ENCODE measurements around the gene DOCK9.
"Not testable (repeated sequence)": the region's sequence is repeated elsewhere in the genome, so short reads cannot be mapped to it uniquely, and the experiment has no call there.

The DOCK9 gene

DNA sequence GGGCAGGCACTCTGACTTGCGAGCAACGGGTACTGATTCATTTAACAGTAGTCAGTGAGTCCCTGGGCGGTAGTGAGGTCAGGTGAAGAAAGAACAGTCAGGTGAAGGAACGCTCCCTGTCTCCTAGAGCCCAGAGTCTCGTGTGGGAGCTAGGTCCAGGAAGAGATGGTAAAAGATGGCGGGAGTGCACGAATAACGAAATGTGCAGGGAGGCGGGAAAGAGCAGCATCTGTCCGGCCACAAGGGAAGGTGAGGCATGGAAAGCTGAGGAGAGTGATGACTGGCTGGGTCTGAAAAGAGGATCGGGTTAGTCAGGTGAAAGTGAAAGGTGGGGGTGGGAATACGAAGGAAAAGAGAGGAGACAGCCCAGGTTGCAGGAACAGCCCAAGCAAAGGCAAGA lies 161.5 kb downstream of the DOCK9 start:
- DNase-seq = no peak

DNA sequence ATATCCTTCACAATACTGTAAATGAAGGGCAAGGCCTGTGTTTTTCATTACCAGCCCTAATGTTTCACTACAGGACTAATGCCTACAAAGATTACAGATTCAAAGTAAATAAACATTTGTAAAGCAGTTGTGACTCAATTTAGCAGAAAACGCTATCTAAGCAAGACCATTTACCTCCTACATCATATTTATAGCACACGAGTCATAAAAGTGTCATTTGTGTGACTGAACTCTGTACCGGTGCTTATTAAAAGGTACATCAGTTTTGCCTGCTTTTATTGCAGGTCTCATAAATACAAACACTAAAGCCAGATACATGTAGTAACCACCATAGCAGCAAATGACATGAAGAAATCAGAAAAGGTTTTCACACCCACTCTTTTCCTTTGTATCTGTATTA lies 163.9 kb downstream of the DOCK9 start:
- no peak for DNase-seq

DNA sequence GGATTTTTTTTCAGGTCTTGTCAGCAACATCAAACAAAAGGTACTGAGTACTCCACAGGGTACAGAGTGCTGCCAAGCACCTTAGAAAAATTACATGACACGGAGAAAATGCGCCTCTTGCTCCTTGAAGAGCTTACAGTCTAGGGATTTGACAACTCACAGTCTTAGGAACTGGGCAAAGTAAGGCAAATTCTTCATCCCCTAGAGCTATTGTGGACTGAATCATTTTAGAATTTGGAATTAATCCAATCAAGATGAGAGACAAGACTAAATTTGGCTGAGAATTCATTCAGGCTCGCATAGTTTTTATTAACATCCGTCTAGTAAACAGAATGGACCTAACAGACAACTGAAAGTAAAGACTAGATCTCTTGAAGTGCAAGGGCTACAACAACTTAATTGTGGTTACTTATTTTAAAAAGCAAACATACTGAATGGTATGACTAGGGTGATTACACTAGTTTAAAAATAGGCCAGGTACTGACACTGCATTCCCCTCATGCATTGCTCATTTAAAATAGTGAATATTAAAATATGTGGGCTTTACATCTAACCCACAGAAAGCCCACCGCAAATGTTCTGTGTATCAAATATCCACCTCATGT lies 165.6 kb downstream of the DOCK9 start:
- DNase-seq = not testable (repeated sequence)

DNA sequence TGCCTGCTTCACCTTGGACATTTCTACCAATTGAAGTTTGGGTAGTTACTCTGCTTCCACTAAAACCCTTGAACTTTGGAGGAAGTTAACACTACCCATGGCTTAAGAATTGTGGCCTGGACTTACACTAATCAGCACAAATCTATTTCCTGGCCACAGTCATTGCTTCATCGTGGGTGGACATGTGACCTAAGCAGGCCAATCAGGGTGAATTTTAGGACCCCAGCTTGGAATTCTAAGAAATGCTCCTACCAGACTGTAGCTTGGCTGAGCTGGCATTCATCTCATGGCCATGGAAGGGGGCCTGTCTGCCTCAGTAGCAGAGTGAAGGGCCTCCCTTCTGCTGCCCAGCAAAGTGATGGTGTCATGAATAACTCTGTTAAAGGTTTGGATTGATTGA lies 167.1 kb downstream of the DOCK9 start:
- DNase-seq = no peak

DNA sequence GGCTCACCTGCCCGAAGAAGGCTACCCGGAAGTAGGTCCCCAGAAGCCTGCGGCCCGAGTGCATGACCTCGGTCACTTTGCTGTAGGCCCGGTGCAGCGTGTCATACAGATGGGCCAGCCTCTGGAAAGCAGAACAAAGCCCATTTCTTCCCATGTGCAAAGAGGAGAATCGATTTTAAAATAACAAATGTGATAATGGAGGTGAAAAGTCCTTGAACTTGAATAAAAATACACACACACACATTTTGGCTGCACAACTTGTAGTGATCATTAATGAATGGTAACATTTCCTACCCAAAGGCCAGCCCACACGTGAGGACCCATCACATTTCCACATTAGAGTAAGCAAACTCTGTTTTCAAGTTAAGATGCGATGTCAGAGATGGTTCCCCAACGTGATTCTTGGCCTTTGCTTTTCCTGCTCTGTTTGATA lies 168.5 kb downstream of the DOCK9 start:
- DNase-seq = no peak

DNA sequence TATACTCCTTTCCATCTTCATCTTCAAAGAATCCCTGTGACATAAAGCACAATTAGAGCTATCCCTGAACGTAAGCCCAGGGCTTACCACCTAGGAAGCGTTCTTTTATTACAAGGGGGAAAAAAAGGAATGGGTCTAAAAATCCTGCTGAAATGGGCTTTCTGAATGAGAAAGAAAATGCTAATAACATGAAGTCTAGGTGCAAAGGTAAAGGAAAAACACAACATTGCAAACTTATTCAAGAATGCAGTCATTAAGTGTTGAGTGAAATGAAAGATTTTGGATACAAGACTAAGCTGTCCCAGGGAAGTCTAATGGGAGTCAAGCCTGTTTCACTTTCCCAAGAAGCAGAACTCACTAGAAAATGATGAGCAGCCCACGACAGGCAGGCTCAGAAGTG lies 170.1 kb downstream of the DOCK9 start:
- DNase-seq = no peak

DNA sequence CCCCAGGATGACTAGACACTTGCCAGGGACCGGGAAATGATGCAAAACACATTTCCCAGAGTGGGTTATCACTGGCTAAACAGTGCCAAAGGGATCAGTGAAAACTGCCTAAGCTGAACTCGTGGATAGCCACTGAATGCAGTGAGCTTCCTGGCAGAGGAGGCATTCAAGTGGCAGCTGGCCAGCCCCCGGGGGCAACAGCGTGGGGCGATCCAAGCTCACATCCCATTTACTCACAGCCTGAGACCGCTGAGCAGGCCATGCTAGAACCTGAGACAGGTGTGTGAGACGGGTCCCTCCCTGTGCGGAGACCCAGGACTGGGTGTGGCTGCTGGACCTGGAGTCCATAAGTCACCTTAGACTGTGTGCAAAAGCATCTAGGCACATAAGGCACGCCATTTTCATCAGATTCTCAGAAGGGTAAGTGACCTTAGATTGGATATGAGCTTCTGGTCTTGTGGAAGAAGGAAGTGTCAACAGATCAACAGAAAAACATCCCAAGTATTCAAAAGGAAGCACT lies 173.5 kb downstream of the DOCK9 start:
- DNase-seq = no peak

DNA sequence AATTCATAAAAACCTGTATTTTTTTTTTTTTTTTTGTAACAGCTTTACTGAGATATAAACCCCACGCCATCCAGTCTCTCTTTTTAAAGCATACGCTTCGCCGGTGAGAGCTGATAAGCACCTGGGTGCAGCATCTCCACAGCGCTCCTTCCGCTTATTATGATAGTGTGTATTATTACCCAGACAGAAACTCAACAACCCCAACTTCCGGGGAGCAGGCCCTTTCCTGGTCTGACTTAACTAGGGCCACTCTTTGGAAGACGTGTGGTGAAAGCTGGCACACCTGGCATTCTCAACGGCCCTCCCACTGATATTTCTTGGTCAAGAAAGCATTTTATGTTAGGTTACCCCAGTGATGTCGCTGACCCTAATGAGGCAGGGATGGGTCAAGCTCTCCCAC lies 173.9 kb downstream of the DOCK9 start:
- no peak for DNase-seq

DNA sequence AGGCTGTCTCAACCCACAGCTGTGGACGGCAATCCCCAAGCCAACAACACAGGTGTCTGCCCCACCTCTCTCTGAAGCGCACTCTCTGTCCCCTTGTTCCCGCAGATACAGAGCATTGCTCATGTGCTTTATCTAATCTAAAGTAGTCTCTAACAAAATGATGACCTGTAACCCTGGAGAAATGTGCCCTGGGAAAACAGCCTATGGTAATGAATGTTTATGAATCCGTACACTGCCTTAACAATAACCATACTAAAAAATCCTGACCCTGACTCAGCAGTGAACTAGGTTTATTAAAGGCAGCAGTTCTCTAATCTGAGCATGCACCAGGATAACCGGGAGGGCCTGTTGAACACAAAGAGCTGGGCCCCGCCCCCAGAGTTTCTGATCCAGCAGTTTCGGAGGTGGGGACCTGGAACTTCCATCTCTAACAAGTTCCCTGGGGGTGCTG lies 174.7 kb downstream of the DOCK9 start:
- DNase-seq = no peak

DNA sequence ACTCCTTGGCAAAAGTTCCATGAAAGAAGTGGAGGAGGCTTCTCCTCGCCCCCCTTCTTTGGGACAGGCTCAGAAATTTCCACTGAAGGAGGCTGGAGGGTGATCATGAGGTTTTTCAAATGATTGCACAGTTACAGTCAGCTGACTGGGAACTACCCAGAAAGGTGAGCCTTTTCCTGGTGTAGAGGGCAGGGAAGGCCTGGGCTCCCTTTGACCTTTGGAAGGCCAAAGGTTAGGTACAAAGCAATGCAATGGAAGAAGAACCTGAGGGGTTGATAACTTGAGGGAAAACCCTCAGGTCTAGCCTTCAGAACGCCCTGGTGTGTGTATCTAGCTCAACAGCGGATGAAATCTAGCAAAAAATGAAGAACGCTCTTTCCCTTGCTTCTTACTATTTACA lies 175.3 kb downstream of the DOCK9 start:
- DNase-seq = no peak

DNA sequence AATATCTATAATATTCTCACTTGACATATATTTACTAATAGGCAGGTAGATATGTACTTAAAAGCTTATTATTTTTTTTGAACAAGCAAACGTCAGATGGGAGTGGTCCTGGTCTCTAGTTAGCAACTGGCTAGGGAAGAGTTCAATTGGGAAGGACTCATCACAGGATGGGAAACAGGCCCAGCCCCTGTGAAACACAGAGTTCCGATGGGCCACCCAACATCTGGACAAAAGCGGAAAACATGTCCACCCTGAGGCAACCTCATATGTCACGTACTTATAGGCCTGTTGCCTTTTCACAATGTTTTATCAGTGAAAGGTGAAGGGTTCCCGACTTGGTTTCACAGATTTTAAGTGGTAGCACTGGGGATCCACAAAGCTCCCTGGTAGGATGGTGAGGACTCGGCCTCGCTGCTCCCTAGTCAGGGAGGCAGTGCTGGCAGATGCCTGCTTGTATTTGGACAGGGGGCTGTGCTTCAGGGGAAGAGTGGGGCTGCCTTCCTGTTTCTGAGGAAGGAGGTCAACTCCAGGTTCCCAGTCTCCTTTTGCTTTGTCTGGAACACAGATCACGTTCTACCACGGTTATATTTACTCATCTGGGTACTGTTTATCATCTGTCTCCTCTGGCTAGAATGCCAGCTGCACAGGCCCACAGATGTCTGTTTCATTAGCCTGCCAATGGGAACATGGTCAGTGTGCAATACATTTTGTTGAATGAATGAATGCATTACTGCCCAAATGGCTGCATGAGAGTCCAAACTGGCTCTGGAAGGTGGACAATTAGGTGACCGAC lies 176.0 kb downstream of the DOCK9 start:
- no peak for DNase-seq

DNA sequence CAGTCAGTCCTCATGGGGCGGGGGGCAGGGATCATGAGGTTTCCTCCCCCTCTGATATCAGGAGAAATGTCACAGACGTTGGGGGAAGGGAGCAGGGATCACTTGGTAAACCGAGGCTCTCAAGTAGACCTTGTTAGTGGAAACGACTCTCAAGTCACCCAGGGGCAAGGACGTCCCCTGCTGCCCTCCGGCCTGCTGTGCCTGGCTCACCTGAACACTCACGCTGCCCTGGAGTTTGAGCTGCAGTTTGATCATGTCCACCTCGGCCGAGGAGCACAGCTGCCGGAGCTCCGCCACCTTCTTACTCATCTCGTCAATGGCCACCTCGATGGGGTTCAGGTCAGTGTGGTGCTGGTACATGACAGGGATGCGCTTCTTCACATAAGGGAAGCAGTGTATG lies 177.8 kb downstream of the DOCK9 start:
- DNase-seq = no peak

DNA sequence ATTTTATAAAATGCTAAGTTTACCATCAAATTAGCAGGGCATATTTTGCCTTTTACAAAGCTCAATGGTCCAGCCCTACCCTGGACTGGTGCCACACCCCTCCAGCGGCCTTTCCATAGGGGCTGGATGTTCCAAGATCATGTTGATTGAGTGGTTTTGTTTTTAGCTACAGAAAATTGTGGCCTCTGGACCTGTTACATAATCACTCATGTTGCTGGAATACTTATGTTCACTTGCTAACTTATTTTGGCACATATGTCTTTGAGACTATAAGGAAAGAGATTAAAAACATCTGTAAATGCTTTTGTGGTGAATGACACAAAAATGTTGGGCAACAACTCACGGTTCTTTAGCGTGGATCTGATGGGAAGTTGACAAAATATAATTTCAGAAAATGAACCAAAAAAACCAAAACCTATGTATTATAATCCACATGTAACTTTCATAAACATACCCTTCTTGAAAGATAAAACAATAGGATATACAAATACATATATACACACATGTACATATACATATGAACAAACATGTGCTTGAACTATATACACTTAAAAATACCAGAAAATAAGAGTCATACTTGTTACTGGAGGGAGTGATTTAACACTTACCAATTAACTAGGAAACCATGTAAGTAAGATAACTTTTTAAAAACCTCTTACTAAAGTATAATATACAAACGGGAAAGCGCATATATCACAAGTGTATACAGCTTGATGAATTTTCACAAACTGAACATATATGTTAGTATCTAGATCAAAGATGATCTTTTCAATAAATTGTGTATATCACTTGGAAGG lies 178.8 kb downstream of the DOCK9 start:
- DNase-seq = no peak

DNA sequence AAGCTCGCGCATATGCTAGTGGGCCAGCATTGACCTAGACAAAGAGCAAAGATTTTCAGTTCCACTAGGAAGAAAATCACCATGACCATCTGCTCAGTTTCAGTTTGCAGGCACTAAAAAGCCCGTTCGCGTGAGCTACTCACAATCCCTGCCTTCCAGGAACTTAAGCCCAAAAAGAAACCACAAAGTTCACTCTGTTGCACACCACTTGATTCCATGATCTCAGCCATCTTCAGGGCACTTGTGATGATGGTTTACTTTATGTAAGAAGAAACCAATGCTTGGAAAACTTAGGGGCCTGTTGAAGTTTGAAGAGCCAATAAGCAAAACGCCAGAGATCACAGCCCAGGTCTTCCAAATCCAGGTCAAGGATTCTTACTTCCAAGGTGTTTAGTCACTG lies 180.4 kb downstream of the DOCK9 start:
- peak; percentile 59 to 60 for DNase-seq

DNA sequence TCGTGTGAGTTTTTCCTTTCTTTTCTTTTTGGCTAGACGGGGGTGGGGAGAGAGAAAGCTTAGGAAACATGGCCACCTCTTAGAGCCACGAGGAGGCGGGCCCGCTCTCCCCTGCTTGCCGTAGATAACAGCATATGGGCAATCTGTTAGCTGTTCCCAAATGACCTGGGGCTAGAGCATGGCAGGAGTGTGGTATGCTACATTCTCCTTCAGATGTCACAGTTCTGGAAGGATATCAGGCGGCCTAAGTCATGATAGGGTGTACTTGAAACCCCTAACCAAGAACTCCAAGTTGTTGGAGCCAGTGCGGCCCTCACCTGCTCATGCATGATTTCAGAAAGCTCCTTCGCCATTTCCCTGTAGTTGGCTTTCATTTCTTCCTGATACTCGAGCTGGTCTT lies 181.1 kb downstream of the DOCK9 start:
- DNase-seq = no peak

DNA sequence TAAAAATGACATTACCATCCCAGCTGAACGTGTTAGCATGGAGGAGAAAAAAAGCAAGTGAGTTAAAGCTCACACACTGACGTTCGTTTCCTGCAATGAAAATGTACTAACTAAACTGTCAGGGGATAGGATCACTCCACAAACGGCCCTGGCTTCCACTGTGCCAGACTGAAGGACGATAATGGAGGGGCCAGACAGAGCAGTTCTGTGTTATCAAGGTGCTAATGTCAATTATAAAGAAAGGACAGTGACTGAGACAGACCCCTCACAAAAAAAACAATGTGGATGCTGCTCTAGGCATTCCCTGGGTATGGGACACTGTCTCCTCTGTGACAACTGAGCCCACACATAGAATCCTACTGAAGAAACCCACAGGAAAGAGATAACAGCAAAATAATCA lies 181.7 kb downstream of the DOCK9 start:
- DNase-seq = no peak

DNA sequence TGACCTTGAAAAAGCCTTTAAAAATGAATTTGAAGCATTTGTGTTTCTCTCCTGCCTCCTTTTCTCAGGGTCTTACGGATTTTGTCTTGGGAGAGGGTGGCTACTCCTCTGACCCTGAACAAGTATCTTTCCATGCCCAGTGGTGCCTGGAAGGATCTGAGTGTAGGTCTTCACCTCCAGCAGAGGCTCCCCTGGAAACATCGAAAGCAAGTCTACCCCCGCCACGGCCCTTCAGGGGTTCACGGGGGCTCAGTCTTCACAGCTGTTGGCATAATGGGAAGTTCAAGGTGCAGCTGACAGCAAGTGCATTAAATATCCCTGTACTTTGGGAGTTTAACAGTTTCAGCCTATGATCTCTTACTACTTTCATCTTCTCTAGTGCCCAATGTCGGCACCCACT lies 182.6 kb downstream of the DOCK9 start:
- no peak for DNase-seq

DNA sequence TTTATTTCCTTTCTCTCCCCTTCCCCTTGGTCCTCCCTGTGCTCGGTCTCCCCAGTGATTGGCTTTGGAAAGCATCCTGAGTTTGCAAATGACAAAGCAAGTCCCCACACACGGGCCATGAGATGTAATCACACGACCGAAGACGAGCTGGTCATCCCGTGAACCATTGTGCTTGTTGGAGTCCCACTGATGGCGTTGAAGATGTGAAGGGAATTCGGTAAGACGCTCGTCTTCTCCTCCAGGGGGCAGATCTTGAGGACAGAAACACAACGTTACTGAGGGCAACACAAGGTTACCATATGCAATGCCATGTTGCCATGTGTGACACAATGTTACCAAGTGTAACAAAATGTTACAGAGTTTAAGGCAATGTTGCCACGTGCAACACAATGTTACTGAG lies 183.4 kb downstream of the DOCK9 start:
- DNase-seq = no peak

DNA sequence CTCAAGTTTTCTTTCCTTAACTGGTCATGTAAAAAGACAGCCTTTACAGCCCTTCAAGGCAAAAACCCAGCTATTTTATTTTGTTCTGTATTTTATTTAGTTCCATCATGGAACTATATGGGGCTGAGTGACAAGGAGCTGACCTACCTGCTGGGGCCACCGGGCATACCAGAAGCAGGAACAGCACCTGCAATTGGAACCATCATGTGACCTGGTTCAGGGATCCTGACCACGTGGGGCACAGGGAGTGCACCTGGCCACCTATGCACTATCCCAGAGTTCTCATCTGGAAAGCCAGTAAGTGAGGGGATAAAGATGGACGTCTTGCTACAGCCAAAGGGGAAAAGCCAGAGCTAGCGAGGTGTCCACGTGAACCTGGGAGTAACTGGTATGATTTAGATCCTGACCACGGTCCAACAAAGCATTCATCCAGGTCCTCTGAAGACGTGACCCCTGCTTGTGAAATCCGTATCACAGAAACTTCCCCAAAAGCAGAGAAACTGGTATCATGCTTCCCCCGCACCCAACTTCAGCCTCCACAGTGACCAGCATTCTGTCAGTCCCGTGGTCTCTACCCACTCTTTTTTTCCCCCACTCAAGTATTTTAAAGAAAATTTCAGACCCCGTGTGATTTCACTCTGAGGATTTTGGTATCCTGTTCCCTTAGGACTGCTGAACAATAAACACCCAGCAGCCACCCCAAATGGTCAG lies 184.9 kb downstream of the DOCK9 start:
- DNase-seq = no peak

DNA sequence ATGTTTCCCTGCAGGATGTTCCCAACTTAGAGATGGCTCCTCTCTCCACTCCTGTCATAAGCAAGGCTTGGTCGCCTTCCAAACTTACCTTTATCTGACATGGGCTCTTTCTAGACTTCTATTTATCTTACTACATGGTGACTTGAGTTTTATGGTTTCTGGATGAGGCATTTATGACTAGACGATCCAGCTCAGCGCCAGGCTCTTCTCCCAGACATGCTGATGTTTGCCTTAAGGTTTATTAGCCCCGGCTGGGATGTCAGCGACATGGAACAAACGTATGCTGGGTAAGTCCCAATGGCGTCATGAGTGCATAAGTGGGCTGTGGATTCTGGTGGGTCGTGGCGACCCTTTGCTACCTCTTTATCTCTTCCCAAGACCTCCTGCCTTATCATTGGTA lies 185.5 kb downstream of the DOCK9 start:
- DNase-seq = no peak

DNA sequence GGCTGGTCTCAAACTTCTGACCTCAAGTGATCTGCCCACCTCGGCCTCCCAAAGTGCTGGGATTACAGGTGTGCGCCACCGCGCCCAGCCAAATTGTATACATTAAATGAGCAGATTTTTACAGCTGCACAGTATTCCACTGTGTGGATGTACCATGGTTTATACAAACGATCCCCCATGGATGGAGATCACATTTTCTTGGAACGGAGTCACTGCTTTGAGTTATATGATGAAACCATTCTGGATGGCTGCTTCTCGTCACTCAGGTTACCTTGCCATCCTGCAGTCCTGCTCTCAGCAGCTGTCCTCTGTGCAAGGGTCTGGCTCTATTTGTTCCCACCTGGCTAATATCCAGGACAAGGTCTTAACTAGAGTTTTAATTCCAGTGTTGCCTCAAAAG lies 186.3 kb downstream of the DOCK9 start:
- no peak for DNase-seq

DNA sequence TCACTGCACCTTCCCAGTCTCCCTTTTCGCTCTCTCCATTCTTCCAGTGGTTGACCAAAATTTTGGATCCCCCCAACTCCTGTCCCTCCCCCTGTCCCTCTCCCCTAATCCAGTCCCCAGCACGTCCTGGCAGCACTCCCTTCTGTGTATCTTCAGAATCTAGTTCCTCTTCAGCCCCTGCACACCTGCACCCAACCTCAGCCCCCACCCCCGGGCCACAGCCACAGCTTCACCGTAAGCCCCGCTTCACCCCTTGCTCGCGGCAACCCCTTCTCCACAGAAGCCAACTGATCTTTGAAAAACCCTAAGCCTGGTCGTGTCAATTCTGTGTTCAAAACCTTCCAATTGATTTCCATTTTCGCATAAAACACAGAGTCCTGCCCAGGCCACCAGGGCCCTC lies 189.9 kb downstream of the DOCK9 start:
- no peak for DNase-seq

DNA sequence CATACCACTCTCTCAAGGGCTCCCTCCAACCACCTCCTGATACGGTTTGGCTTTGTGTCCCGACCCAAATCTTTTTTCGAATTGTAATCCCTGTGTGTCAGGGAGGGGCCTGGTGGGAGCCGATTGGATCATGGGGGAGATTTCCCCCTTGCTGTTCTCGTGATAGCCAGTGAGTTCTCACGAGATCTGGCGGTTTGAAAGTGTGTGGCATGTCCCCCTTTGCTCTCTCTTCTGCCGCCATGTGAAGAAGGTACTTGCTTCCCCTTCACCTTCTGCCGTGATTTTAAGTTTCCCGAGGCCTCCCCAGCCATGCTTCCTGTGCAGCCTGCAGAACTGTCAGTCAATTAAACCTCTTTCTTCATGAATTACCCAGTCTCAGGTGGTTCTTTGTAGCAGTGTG lies 190.7 kb downstream of the DOCK9 start:
- DNase-seq = no peak
